Measurements from ENCODE around the gene SZT2. TPM values are rescaled to one million over a fixed set of nuclear protein-coding genes. Genes with fewer than 3 reads are reported as not detected.
"Not testable (repeated sequence)": the region's sequence is repeated elsewhere in the genome, so short reads cannot be mapped to it uniquely, and the experiment has no call there.

SZT2 gene
- polyA plus RNA-seq, 3 donors: 8.9 to 24.1 (median 15.1) TPM

GRCh38 chr1:43445606-43446387, 56.1 kb downstream of the SZT2 start:
- H3K27ac ChIP-seq (ENCODE audit: low read depth, low read length): no peak overlapping the region
- WGBS, 3 donors: 92 to 93% (median 93%) methylated on average over 10 of the region's 10 CpGs

- WGBS, 3 donors: 90 to 97% (median 95%) methylated on average over 4 of the region's 4 CpGs
- no peak overlapping the region for H3K27ac ChIP-seq (ENCODE audit: low read depth, low read length)
These were observed 56.7 kb downstream of the SZT2 start for GRCh38 chr1:43446388-43446740.

GRCh38 chr1:43446881-43447835, 57.5 kb downstream of the SZT2 start:
- 92 to 95% (median 92%) methylated on average over 19 of the region's 19 CpGs for WGBS, 3 donors
- H3K27ac ChIP-seq (ENCODE audit: low read depth, low read length): no peak overlapping the region

GRCh38 chr1:43447891-43448708, 58.4 kb downstream of the SZT2 start:
- H3K27ac ChIP-seq (ENCODE audit: low read depth, low read length): no peak overlapping the region
- 81 to 87% (median 86%) methylated on average over 25 of the region's 25 CpGs for WGBS, 3 donors

- H3K27ac ChIP-seq (ENCODE audit: low read depth, low read length): no peak overlapping the region
- 83 to 90% (median 89%) methylated on average over 11 of the region's 11 CpGs for WGBS, 3 donors
These were observed 59.4 kb downstream of the SZT2 start for GRCh38 chr1:43448955-43449707.

GRCh38 chr1:43449708-43450069, 60.0 kb downstream of the SZT2 start:
- 76 to 79% (median 78%) methylated on average over 5 of the region's 5 CpGs for WGBS, 3 donors
- H3K27ac ChIP-seq (ENCODE audit: low read depth, low read length): no peak overlapping the region

- 84 to 93% (median 87%) methylated on average over 10 of the region's 10 CpGs for WGBS, 3 donors
- no peak overlapping the region for H3K27ac ChIP-seq (ENCODE audit: low read depth, low read length)
These were observed 60.7 kb downstream of the SZT2 start for GRCh38 chr1:43450251-43450941.

GRCh38 chr1:43451157-43451591, 61.5 kb downstream of the SZT2 start:
- no peak overlapping the region for H3K27ac ChIP-seq (ENCODE audit: low read depth, low read length)
- WGBS, 3 donors: 71 to 82% (median 80%) methylated on average over 12 of the region's 12 CpGs

GRCh38 chr1:43451701-43452532, 62.2 kb downstream of the SZT2 start:
- 83 to 89% (median 89%) methylated on average over 22 of the region's 22 CpGs for WGBS, 3 donors
- no peak overlapping the region for H3K27ac ChIP-seq (ENCODE audit: low read depth, low read length)

GRCh38 chr1:43452789-43453441, 63.2 kb downstream of the SZT2 start:
- no peak overlapping the region for H3K27ac ChIP-seq (ENCODE audit: low read depth, low read length)
- 12 to 24% (median 20%) methylated on average over 10 of the region's 10 CpGs for whole genome bisulfite sequencing, 3 donors

- no peak within 1 kb of the TSS for H3K27ac ChIP-seq (ENCODE audit: low read depth, low read length)
- 1% methylated on average over 73 to 87 of the region's 87 CpGs for WGBS, 3 donors
These were observed 64.0 kb downstream of the SZT2 start, which contains the start of gene HYI for GRCh38 chr1:43453442-43454269. HYI (minus strand) TSS chr1:43453931; CDS start chr1:43453793, 138 bp downstream.

GRCh38 chr1:43454270-43455011, 64.7 kb downstream of the SZT2 start:
- WGBS, 3 donors: 6 to 9% (median 8%) methylated on average over 19 of the region's 19 CpGs
- H3K27ac ChIP-seq (ENCODE audit: low read depth, low read length): no peak overlapping the region

- 47 to 84% (median 71%) methylated on average over 7 of the region's 7 CpGs for WGBS, 3 donors
These were observed 65.7 kb downstream of the SZT2 start for GRCh38 chr1:43455213-43455889.

GRCh38 chr1:43458379-43458778, 68.7 kb downstream of the SZT2 start:
- WGBS, 3 donors: 78 to 91% (median 82%) methylated on average over 3 of the region's 3 CpGs
- not testable (repeated sequence) for H3K27ac ChIP-seq (ENCODE audit: low read depth, low read length)

More at GRCh38 chr1:43455213-43455889, 65.7 kb downstream of the SZT2 start:
- no peak overlapping the region for H3K27ac ChIP-seq (ENCODE audit: low read depth, low read length)
